Caco-2 (cell line): ENCODE data around the gene PRAC2. TPM values are rescaled to one million over a fixed set of nuclear protein-coding genes. Genes with fewer than 3 reads are reported as not detected.

Source experiments
- BruUV-seq: library from RNA; stranded (reverse); fragments of 400-500 nt; replicated peaks from 2 replicates; lab custom pipeline; 2021; lab: Mats Ljungman, UMichigan
- CTCF ChIA-PET: fragments of 300-600 bp; sonication (Branson Sonifier 250); formaldehyde crosslinking; loops from one replicate; lab custom pipeline; 2022; ENCODE audit warnings: antibody characterized with exemption; lab: Charles Lee
- POLR2A ChIA-PET: fragments of 300-600 bp; sonication (Branson Sonifier 250); formaldehyde crosslinking; loops from one replicate; lab custom pipeline; 2022; ENCODE audit warnings: antibody characterized with exemption; lab: Charles Lee
- DNase-seq, 2 experiments: peaks; one replicate each; pipeline versions ENCODE4 v3.0.0 to v3.0.0-alpha.2; 2020 to 2022
- H3K27me3 ChIP-seq: replicated peaks from 2 replicates; pipeline ENCODE4 v1.6.0; 2011; ENCODE audit warnings: low read length; ENCODE audit not compliant: control insufficient read depth, insufficient read depth
- H3K36me3 ChIP-seq: 2 replicates; pipeline ENCODE4 v1.5.1; 2011; ENCODE audit warnings: low read length; ENCODE audit not compliant: control insufficient read depth, insufficient read depth
- H3K4me1 ChIP-seq: fragments of 250-450 bp; sonication (Bioruptor Pico); 2 replicates; pipeline ENCODE4 v1.5.1; 2020; ENCODE audit warnings: mild to moderate bottlenecking
- H3K4me3 ChIP-seq: 2 replicates; pipeline ENCODE4 v1.5.1; 2011; ENCODE audit warnings: low read depth, mild to moderate bottlenecking, control low read depth, low read length
- H3K9me3 ChIP-seq: fragments of 250-450 bp; sonication (Bioruptor Pico); 2 replicates; pipeline ENCODE4 v1.5.1; 2020; ENCODE audit warnings: mild to moderate bottlenecking, moderate library complexity
- H3K27ac Mint-ChIP-seq: one replicate; pipeline ENCODE4 v1.8.0; 2022; ENCODE audit warnings: mixed read lengths; ENCODE audit not compliant: unreplicated experiment
- H3K27me3 Mint-ChIP-seq: one replicate; pipeline ENCODE4 v1.8.0; 2022; ENCODE audit warnings: mixed read lengths; ENCODE audit not compliant: insufficient read depth, unreplicated experiment
- H3K36me3 Mint-ChIP-seq: one replicate; pipeline ENCODE4 v1.8.0; 2022; ENCODE audit warnings: mild to moderate bottlenecking, mixed read lengths; ENCODE audit not compliant: insufficient read depth, unreplicated experiment
- H3K4me1 Mint-ChIP-seq: one replicate; pipeline ENCODE4 v1.8.0; 2022; ENCODE audit warnings: low read depth, mixed read lengths; ENCODE audit not compliant: unreplicated experiment
- H3K4me3 Mint-ChIP-seq: one replicate; pipeline ENCODE4 v1.8.0; 2022; ENCODE audit warnings: mild to moderate bottlenecking, moderate library complexity, mixed read lengths; ENCODE audit not compliant: unreplicated experiment
- H3K9me3 Mint-ChIP-seq: one replicate; pipeline ENCODE4 v1.8.0; 2022; ENCODE audit warnings: mixed read lengths; ENCODE audit not compliant: unreplicated experiment
- CTCF ChIP-seq, 2 experiments: fragments of 200-600 bp in 1 of 2; IDR thresholded peaks; 1 replicate in 1 of 2; 2 replicates in 1 of 2; pipeline versions ENCODE4 v1.5.1 to v1.8.0; 2011 to 2022; ENCODE audit warnings: antibody characterized with exemption in 1 of 2, control low read depth in 1 of 2, inconsistent platforms in 1 of 2, low read depth in 1 of 2, low read length in 1 of 2, mild to moderate bottlenecking in 1 of 2, moderate library complexity in 1 of 2; ENCODE audit not compliant: insufficient read depth in 1 of 2, severe bottlenecking in 1 of 2, unreplicated experiment in 1 of 2
- intact Hi-C: fragments of 100-400 bp; cut with micrococcal nuclease; formaldehyde crosslinking; loops from one replicate; pipeline ENCODE4 v1.10.0; 2022; ENCODE audit not compliant: unreplicated experiment
- total RNA-seq: library from RNA; stranded (reverse); gene quantifications from 2 replicates; pipeline ENCODE4 v1.2.3, GENCODE V29; 2022

PRAC2 gene
- total RNA-seq, 1 experiment from 2014 or later = not detected

GRCh38 chr17:48749621-48750553, 26.9 kb downstream of the PRAC2 start:
- H3K4me1 ChIP-seq = peaks cover 9% of the 10 kb centered on the region
- CTCF ChIA-PET = interaction anchor here (0.7 to 3.3 kb wide), 4 partner anchors 17 to 78 kb away, joined by 3 to 16 read pairs (median 9); no protein-coding TSS in a partner anchor
- intact Hi-C loops = no loop called here
- no peak for TF ChIP-seq CTCF (IDR thresholded peaks at IDR 0.05; ENCODE audit: insufficient read depth in 1 of 2, low read depth in 1 of 2, low read length in 1 of 2, severe bottlenecking in 1 of 2, unreplicated experiment in 1 of 2)
- H3K36me3 ChIP-seq = no peaks in the 10 kb centered on the region
- H3K27ac Mint-ChIP-seq = no peak overlapping the region
- H3K4me3 Mint-ChIP-seq = no peak overlapping the region
- DNase-seq = no peak
- POLR2A ChIA-PET = no interaction called here
- H3K9me3 ChIP-seq = no peaks in the 10 kb centered on the region
- peaks cover 20% of the 10 kb centered on the region for H3K4me1 Mint-ChIP-seq
- BruUV-seq = no TSS peak
- no peak overlapping the region for H3K4me3 ChIP-seq
- H3K27me3 Mint-ChIP-seq = peaks cover 13% of the 10 kb centered on the region
- H3K9me3 Mint-ChIP-seq = no peaks in the 10 kb centered on the region
- peaks cover 5% of the 10 kb centered on the region for H3K36me3 Mint-ChIP-seq
- H3K27me3 ChIP-seq = no peaks in the 10 kb centered on the region; the same call in 1 of the 2 replicates

- H3K27ac Mint-ChIP-seq = no peak overlapping the region
Observed at GRCh38 chr17:48751172-48751571, 28.2 kb downstream of the PRAC2 start.

More at GRCh38 chr17:48751172-48751571, 28.2 kb downstream of the PRAC2 start:
- H3K9me3 Mint-ChIP-seq = no peaks in the 10 kb centered on the region
- peaks cover 20% of the 10 kb centered on the region for H3K4me1 Mint-ChIP-seq
- Histone ChIP-seq H3K4me3 (no peak overlapping the region), H3K4me1 (peaks cover 9% of the 10 kb centered on the region), H3K36me3 (no peaks in the 10 kb centered on the region), H3K9me3 (no peaks in the 10 kb centered on the region), H3K27me3 (no peaks in the 10 kb centered on the region; the same call in 1 of the 2 replicates)
- no TSS peak for BruUV-seq
- H3K36me3 Mint-ChIP-seq = peaks cover 5% of the 10 kb centered on the region
- intact Hi-C loops = no loop called here
- H3K27me3 Mint-ChIP-seq = peaks cover 11% of the 10 kb centered on the region
- TF ChIP-seq CTCF (IDR thresholded peaks at IDR 0.05; ENCODE audit: insufficient read depth in 1 of 2, low read depth in 1 of 2, low read length in 1 of 2, severe bottlenecking in 1 of 2, unreplicated experiment in 1 of 2) = no peak
- ChIA-PET CTCF (interaction anchor here (0.6 to 3.3 kb wide), 6 partner anchors 10 to 128 kb away, joined by 4 to 16 read pairs (median 5); no protein-coding TSS in a partner anchor), POLR2A (no interaction called here)
- no peak for DNase-seq
- H3K4me3 Mint-ChIP-seq = no peak overlapping the region
